ENCODE results near the gene TMPRSS7. TPM values are rescaled to one million over a fixed set of nuclear protein-coding genes. Genes with fewer than 3 reads are reported as not detected.

TMPRSS7 gene
- polyA plus RNA-seq, 1 experiment: not detected

DNA sequence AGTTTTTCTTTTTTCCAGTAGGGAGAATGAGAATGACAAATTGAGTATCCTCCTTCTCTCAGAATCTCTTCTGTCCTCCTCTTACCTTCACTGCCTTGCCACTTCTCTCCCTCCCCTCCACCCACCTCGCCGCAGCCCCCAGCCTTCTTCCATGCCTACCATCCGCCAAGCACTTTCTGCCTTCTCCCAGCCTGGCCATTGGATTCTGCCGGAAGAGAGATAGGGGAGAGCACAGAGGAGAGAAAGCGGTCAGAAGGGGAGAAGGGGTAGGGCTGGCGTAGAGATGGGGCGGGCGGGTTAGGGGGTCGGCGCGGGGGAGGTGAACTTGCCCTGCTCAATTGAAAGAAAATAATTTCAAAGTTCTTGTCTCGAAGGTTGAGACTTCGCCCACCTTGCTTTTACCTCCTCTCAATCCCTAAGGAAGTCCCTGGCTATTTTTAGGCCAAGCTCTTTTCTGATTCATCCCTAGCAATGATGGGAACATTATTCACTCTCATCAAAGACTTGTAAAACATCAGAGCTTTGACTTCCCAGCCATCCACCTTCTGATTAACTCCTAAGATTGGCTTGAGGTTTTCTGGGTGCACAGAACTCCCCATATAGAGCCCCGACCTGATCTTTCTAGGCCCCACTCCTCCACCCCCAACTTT lies 52.5 kb downstream of the TMPRSS7 start:
- ChIA-PET CTCF (interaction anchor here (0.6 to 0.8 kb wide), 2 partner anchors 25 to 236 kb away, joined by 3 to 4 read pairs; no protein-coding TSS in a partner anchor), POLR2A (no interaction called here)
- H3K9me3 ChIP-seq (ENCODE audit: control insufficient read depth, insufficient read depth, low read length): peaks cover 2% of the 10 kb centered on the region; the same call in 1 of the 2 replicates
- no peak for DNase-seq (ENCODE audit: low read depth, low spot score)
- no peaks in the 10 kb centered on the region for H3K27me3 ChIP-seq (ENCODE audit: control insufficient read depth, insufficient read depth, low read length)
- TF ChIP-seq, protein P1, sequence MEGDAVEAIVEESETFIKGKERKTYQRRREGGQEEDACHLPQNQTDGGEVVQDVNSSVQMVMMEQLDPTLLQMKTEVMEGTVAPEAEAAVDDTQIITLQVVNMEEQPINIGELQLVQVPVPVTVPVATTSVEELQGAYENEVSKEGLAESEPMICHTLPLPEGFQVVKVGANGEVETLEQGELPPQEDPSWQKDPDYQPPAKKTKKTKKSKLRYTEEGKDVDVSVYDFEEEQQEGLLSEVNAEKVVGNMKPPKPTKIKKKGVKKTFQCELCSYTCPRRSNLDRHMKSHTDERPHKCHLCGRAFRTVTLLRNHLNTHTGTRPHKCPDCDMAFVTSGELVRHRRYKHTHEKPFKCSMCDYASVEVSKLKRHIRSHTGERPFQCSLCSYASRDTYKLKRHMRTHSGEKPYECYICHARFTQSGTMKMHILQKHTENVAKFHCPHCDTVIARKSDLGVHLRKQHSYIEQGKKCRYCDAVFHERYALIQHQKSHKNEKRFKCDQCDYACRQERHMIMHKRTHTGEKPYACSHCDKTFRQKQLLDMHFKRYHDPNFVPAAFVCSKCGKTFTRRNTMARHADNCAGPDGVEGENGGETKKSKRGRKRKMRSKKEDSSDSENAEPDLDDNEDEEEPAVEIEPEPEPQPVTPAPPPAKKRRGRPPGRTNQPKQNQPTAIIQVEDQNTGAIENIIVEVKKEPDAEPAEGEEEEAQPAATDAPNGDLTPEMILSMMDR (IDR thresholded peaks at IDR 0.05; ENCODE audit: low read depth, low read length): no peak
- H3K27ac ChIP-seq (ENCODE audit: low read depth, low read length): no peak overlapping the region
- peak overlapping the region; percentile 77 for H3K4me3 ChIP-seq (ENCODE audit: low read depth, low read length)

DNA sequence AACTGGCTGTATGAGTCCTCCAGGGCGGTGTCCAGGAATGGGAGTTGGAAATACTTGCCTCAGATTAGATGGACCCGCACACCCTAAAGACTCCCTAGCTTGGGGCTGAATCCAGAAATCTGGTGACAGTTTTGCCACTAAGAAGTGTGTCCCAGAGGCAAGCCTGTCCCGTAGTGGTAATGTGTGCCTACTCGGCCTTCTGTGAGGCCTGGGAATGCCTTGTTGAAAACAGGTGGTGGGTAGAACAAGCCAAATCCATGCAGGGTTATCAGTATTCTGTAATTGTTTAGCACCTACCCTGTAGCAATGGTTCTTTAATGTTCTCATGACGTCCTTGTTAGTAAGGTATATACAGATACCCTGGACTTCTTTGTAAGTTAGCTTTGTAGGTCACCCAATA lies 53.2 kb downstream of the TMPRSS7 start:
- ChIA-PET POLR2A (no interaction called here), CTCF (no interaction called here)
- Histone ChIP-seq H3K27ac (ENCODE audit: low read depth, low read length) (no peak overlapping the region), H3K4me3 (ENCODE audit: low read depth, low read length) (no peak overlapping the region; the same call in 1 of the 2 replicates), H3K9me3 (ENCODE audit: control insufficient read depth, insufficient read depth, low read length) (peaks cover 2% of the 10 kb centered on the region; the same call in 1 of the 2 replicates), H3K27me3 (ENCODE audit: control insufficient read depth, insufficient read depth, low read length) (no peaks in the 10 kb centered on the region)
- no peak for DNase-seq (ENCODE audit: low read depth, low spot score)
- TF ChIP-seq, protein P1 (IDR thresholded peaks at IDR 0.05; ENCODE audit: low read depth, low read length): no peak

DNA sequence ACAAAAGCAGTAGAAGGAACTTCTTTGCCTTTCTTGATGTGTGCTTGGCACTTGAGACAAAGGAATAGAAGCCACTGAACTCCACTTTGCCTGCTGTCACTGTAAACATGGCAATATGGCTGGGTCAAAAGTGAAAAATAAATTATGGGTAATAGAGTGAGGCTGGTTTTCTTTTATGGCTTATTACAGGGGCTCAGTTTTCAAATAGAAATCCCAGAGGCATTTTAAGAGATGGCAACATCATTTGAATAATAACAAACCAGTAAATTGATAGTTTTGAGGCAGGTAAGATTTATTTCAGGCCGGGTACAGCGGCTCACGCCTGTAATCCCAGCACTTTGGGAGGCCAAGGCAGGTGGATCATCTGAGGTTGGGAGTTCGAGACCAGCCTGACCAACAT lies 54.4 kb downstream of the TMPRSS7 start:
- Histone ChIP-seq H3K4me3 (ENCODE audit: low read depth, low read length) (no peak overlapping the region), H3K9me3 (ENCODE audit: control insufficient read depth, insufficient read depth, low read length) (peaks cover 2% of the 10 kb centered on the region; the same call in 1 of the 2 replicates), H3K27ac (ENCODE audit: low read depth, low read length) (no peak overlapping the region), H3K27me3 (ENCODE audit: control insufficient read depth, insufficient read depth, low read length) (no peaks in the 10 kb centered on the region)
- ChIA-PET CTCF (interaction anchor here (0.9 kb wide), 1 partner anchor 23 kb away, joined by 3 read pairs; no protein-coding TSS in a partner anchor), POLR2A (no interaction called here)
- DNase-seq (ENCODE audit: low read depth, low spot score): no peak
- TF ChIP-seq, protein P1 (IDR thresholded peaks at IDR 0.05; ENCODE audit: low read depth, low read length): no peak

DNA sequence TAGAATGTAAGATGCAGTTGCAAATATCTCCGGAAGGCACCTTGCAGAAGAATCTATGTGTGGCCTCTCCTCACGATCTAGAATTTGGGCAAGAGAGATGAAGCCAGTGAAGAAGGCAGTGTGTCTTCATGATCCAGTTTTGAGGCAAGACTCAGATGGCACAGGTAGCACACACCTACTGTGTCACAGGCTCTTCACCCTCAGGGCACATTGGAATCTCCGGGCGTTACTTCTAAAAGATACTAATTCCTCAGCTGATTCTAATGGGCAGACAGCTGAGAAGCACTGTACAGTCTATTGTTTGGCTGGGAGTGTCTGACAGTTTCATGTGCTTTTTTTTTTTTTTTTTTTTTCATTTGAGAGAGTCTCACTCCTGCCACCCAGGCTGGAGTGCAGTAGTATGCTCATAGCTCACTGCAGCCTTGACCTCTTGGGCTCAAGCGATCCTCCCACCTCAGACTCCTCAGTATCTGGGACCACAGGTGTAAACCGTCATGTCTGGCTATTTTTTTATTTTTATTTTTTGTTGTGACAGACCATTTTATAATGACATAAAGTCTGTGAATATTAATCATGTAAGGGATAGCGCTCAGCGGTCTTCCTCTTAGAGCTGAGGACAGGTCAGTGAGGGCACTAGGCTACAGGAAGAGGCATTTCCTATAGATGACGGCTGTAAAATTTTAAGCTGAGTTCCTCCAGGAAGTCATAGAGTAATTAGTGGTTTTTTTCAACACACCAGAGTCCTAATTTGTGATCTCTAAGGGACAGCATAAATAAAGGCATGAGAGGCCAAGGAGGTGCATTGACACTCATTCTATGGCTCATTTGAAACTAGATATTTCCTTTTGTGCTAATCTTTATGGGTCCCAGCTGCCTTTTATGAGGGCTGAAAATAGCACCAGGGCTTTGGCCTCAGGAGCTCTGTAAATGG lies 55.7 kb downstream of the TMPRSS7 start:
- Histone ChIP-seq H3K9me3 (ENCODE audit: control insufficient read depth, insufficient read depth, low read length) (peaks cover 2% of the 10 kb centered on the region; the same call in 1 of the 2 replicates), H3K27ac (ENCODE audit: low read depth, low read length) (no peak overlapping the region), H3K4me3 (ENCODE audit: low read depth, low read length) (no peak overlapping the region), H3K27me3 (ENCODE audit: control insufficient read depth, insufficient read depth, low read length) (no peaks in the 10 kb centered on the region)
- POLR2A ChIA-PET: no interaction called here
- CTCF ChIA-PET: interaction anchor here (0.6 to 1.1 kb wide), 3 partner anchors 22 to 373 kb away, joined by 3 to 5 read pairs (median 5); no protein-coding TSS in a partner anchor
- TF ChIP-seq, protein P1 (IDR thresholded peaks at IDR 0.05; ENCODE audit: low read depth, low read length): no peak
- DNase-seq (ENCODE audit: low read depth, low spot score): no peak

All from AG04450 (cell line).